MM.1S (cell line): ENCODE results near the gene ERC2.

ENCODE experiments used
- CTCF ChIP-seq: fragments of 300-600 bp; sonication (generic); IDR thresholded peaks from 2 replicates; pipeline ENCODE4 v1.5.1; 2016; ENCODE audit warnings: antibody characterized with exemption, low read length, mixed read lengths
- EZH2 ChIP-seq: fragments of 300-600 bp; sonication (generic); optimal IDR thresholded peaks from 2 replicates; pipeline ENCODE3; 2017; ENCODE audit warnings: low read depth, mild to moderate bottlenecking, antibody characterized with exemption, low read length, mixed read lengths
- EZH2phosphoT487 ChIP-seq: fragments of 300-600 bp; sonication (generic); IDR thresholded peaks from 2 replicates; pipeline ENCODE4 v1.6.1; 2018; ENCODE audit warnings: antibody characterized with exemption, low read length

- no peak for TF ChIP-seq CTCF
- no peak for TF ChIP-seq EZH2
- TF ChIP-seq EZH2phosphoT487: no peak
These were observed 818.3 kb downstream of the ERC2 start for GRCh38 chr3:55650011-55650410.
